K562 (cell line): ENCODE measurements around the gene MED16. TPM values are rescaled to one million over a fixed set of nuclear protein-coding genes. Genes with fewer than 3 reads are reported as not detected.

ENCODE experiments used
- ARID4B ChIP-seq: sonication (generic); formaldehyde crosslinking; IDR thresholded peaks from 2 replicates; pipeline ENCODE4 v1.8.0; 2022; ENCODE audit warnings: mild to moderate bottlenecking, missing genetic modification reagents
- GTF2F1 ChIP-seq: IDR thresholded peaks from 2 replicates; pipeline ENCODE4 v1.6.1; 2011; ENCODE audit warnings: low read depth, low read length, improper control_type of control experiment
- HOXB6 ChIP-seq: fragments of 250-450 bp; sonication (Bioruptor Pico); IDR thresholded peaks from 2 replicates; pipeline ENCODE4 v1.5.1; 2022; ENCODE audit warnings: mild to moderate bottlenecking, borderline replicate concordance
- NCOA4 ChIP-seq: fragments of 450-650 bp; IDR thresholded peaks from 2 replicates; pipeline ENCODE4 v1.6.1; 2018; ENCODE audit warnings: mild to moderate bottlenecking; ENCODE audit not compliant: partially characterized antibody
- NCOR1 ChIP-seq: fragments of 450-650 bp; IDR thresholded peaks from 2 replicates; pipeline ENCODE4 v1.6.1; 2016; ENCODE audit warnings: mild to moderate bottlenecking, moderate library complexity
- NFATC3 ChIP-seq: fragments of 450-650 bp; IDR thresholded peaks from 2 replicates; pipeline ENCODE4 v1.6.1; 2017; ENCODE audit warnings: mild to moderate bottlenecking
- PHF8 ChIP-seq: fragments of 200-600 bp; sonication (generic); IDR thresholded peaks from 2 replicates; pipeline ENCODE4 v1.6.1; 2012; ENCODE audit warnings: mixed run types, mild to moderate bottlenecking, inconsistent platforms, low read length, moderate library complexity, borderline replicate concordance
- POLR2AphosphoS2 ChIP-seq: IDR thresholded peaks from 2 replicates; pipeline ENCODE4 v1.6.1; 2012; ENCODE audit warnings: low read length, improper control_type of control experiment
- RBM34 ChIP-seq: fragments of 200-400 bp; formaldehyde crosslinking; IDR thresholded peaks from 2 replicates; pipeline ENCODE4 v1.6.1; 2018; ENCODE audit warnings: low read length, borderline replicate concordance; ENCODE audit not compliant: insufficient read depth
- SAFB ChIP-seq: fragments of 200-400 bp; formaldehyde crosslinking; IDR thresholded peaks from 2 replicates; pipeline ENCODE4 v1.6.1; 2017; ENCODE audit warnings: low read depth, low read length, borderline replicate concordance
- TAF7 ChIP-seq: fragments of 450-650 bp; IDR thresholded peaks from 2 replicates; pipeline ENCODE4 v1.6.1; 2016; ENCODE audit warnings: missing genetic modification characterization, missing compliant biosample characterization
- TRIM25 ChIP-seq: fragments of 450-650 bp; IDR thresholded peaks from 2 replicates; pipeline ENCODE4 v1.7.0; 2016; ENCODE audit warnings: borderline replicate concordance
- XRCC5 ChIP-seq: fragments of 200-400 bp; formaldehyde crosslinking; IDR thresholded peaks from 2 replicates; pipeline ENCODE4 v1.6.1; 2017; ENCODE audit warnings: low read depth, mild to moderate bottlenecking, low read length
- ZBTB17 ChIP-seq: fragments of 450-650 bp; formaldehyde crosslinking; IDR thresholded peaks from 2 replicates; pipeline ENCODE4 v1.4.0; 2020; ENCODE audit warnings: mild to moderate bottlenecking
- ZFP30 ChIP-seq: fragments of 250-450 bp; sonication (Bioruptor Pico); IDR thresholded peaks from 2 replicates; pipeline ENCODE4 v1.8.0; 2022; ENCODE audit warnings: moderate library complexity, mild to moderate bottlenecking, inconsistent platforms, borderline replicate concordance
- ZHX1 ChIP-seq: fragments of 150-350 bp; conservative IDR thresholded peaks from 2 replicates; pipeline ENCODE4 v1.6.1; 2014; ENCODE audit warnings: low read length
- polyA plus RNA-seq, 8 experiments: library from polyadenylated mRNA; depleted of rRNA in 4 of 8; stranded (reverse) in 5 of 8; unstranded in 3 of 8; fragments of >200 nt; fragmentation: Nextera tagmentation in 2 of 8; fragmentation: Illumina TruSeq in 1 of 8; extraction: Ambion mirVana in 2 of 8; extraction: Trizol in 1 of 8; gene quantifications; 2 replicates each; pipeline versions ENCODE4 v1.2.1 to v1.2.3, GENCODE V29; 2011 to 2014; ENCODE audit warnings: inconsistent platforms in 1 of 8, missing spikeins in 1 of 8
- total RNA-seq, 7 experiments: library from RNA; depleted of rRNA in 6 of 7; stranded (reverse); fragments of >200 nt in 6 of 7; fragmentation: Illumina TruSeq in 2 of 7; extraction: Trizol in 2 of 7; gene quantifications; 2 replicates each; pipeline versions ENCODE4 v1.2.1 to v1.2.3, GENCODE V29; 2011 to 2021; ENCODE audit warnings: low replicate concordance in 1 of 7
- TF ChIP-seq, protein P1 (sequence below): fragments of 250-450 bp; sonication (Bioruptor Pico); IDR thresholded peaks from 2 replicates; pipeline ENCODE4 v1.5.1; 2021; ENCODE audit warnings: mild to moderate bottlenecking

MED16 gene
- total and polyA plus RNA-seq, 9 of the 15 experiments (the other 6 are each of a cell fraction or from before 2014, with no cell fraction given) = 0.89 to 59.9 (median 8.6) TPM

DNA sequence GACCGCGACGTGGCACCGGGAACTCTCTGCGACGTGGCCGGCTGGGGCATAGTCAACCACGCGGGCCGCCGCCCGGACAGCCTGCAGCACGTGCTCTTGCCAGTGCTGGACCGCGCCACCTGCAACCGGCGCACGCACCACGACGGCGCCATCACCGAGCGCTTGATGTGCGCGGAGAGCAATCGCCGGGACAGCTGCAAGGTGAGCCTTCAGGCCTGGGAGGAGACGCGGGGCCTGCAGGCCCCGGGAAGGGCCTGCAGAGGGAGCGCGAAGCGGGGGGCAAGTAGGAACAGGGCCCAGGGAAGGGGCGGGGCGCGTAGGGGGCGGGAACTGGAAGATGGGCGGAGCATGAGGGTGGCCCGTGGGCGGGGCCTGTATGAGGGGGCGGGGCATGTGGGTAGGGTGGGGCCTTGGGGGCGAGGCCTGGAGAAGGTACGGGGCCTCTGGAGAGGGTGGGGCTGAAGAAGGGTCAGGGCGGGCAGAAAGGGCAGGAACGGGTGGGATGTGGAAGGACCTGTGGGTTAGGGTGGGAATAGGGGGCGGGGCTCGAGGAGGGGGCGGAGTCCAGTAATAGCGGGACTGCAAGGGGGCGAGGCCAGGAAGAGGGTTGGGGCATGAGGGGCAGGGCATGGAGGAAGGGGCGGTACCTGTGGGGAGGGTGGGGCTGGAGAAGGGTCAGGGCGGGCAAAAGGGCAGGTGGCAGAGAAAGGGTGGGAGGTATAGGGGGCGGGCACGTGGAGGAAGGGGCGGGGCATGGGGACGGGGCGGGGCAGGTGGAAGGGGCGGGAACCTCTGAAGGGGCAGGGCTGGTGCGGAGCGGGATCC lies 31.0 kb downstream of the MED16 start (continued):
- TF ChIP-seq NCOR1 = peak; percentile 19; the same call in 1 of the 2 replicates
- no peak for TF ChIP-seq RBM34
- no peak for TF ChIP-seq NCOA4
- 0 out of 2 replicates have a peak, but pooled peaks have one; percentile 19 for TF ChIP-seq SAFB
- no peak for TF ChIP-seq TRIM25
- TF ChIP-seq GTF2F1 = no peak; the same call in 1 of the 2 replicates
- 0 out of 2 replicates have a peak, but pooled peaks have one; percentile 78 for TF ChIP-seq XRCC5
- TF ChIP-seq, protein P1, sequence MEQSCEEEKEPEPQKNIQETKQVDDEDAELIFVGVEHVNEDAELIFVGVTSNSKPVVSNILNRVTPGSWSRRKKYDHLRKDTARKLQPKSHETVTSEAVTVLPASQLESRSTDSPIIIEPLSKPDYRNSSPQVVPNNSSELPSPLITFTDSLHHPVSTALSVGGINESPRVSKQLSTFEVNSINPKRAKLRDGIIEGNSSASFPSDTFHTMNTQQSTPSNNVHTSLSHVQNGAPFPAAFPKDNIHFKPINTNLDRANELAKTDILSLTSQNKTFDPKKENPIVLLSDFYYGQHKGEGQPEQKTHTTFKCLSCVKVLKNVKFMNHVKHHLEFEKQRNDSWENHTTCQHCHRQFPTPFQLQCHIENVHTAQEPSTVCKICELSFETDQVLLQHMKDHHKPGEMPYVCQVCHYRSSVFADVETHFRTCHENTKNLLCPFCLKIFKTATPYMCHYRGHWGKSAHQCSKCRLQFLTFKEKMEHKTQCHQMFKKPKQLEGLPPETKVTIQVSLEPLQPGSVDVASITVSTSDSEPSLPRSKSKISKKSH (CRISPR knock-in tag) = no peak
- TF ChIP-seq POLR2AphosphoS2 = no peak
- TF ChIP-seq PHF8 = peak; percentile 21; the same call in 1 of the 2 replicates
- TF ChIP-seq ZHX1 = no peak
- TF ChIP-seq NFATC3 = no peak
- TF ChIP-seq ARID4B (CRISPR knock-in tag) = no peak; the same call in 1 of the 2 replicates
- TF ChIP-seq ZFP30 = no peak
- TF ChIP-seq TAF7 (tag) = no peak
- no peak for TF ChIP-seq HOXB6 (CRISPR knock-in tag)
- TF ChIP-seq ZBTB17 (CRISPR knock-in tag) = 0 out of 2 replicates have a peak, but pooled peaks have one; percentile 19
